Hematopoietic multipotent progenitor cell (in vitro differentiated cells): Measurements from ENCODE around the gene PCLO. TPM values are rescaled to one million over a fixed set of nuclear protein-coding genes. Genes with fewer than 3 reads are reported as not detected.
"Not testable (repeated sequence)": the region's sequence is repeated elsewhere in the genome, so short reads cannot be mapped to it uniquely, and the experiment has no call there.

Source experiments
- DNase-seq, 3 donors: peaks; one replicate each; pipeline ENCODE4 v3.0.0-alpha.2; 2011 to 2015; ENCODE audit warnings: low read depth in 2 of 3, low spot score in 2 of 3
- total RNA-seq: library from RNA; depleted of rRNA; stranded (reverse); fragments of >200 nt; gene quantifications from one replicate; pipeline ENCODE4 v1.2.3, GENCODE V29; 2012

The PCLO gene
- total RNA-seq, 1 donor, result 1.1 TPM

GRCh38 chr7:82750007-82750406 lies 412.7 kb downstream of the PCLO start:
- DNase-seq, result no peak

- no peak for DNase-seq
Measured at GRCh38 chr7:82745820-82746219, 416.9 kb downstream of the PCLO start.

- no peak for DNase-seq
Measured at GRCh38 chr7:82745117-82745516, 417.6 kb downstream of the PCLO start.

GRCh38 chr7:82742163-82742562 lies 420.5 kb downstream of the PCLO start:
- no peak for DNase-seq

- DNase-seq, result no peak
Measured at GRCh38 chr7:82741493-82741892, 421.2 kb downstream of the PCLO start.

GRCh38 chr7:82740246-82740848 lies 422.3 kb downstream of the PCLO start:
- DNase-seq, result peak in 1 of 3 donors; percentile 45

- no peak for DNase-seq
Measured at GRCh38 chr7:82736633-82737032, 426.1 kb downstream of the PCLO start.

- no peak for DNase-seq
Measured at GRCh38 chr7:82732677-82733076, 430.0 kb downstream of the PCLO start.

- peak in 2 of 3 donors; percentile 29 to 65 for DNase-seq
Measured at GRCh38 chr7:82729172-82730030, 433.3 kb downstream of the PCLO start.

- DNase-seq, result no peak
Measured at GRCh38 chr7:82726038-82726800, 436.5 kb downstream of the PCLO start.

GRCh38 chr7:82723411-82723810 lies 439.3 kb downstream of the PCLO start:
- DNase-seq, result no peak

- DNase-seq, result no peak
Measured at GRCh38 chr7:82722946-82723345, 439.7 kb downstream of the PCLO start.

GRCh38 chr7:82715344-82715743 lies 447.3 kb downstream of the PCLO start:
- DNase-seq, result no peak

- DNase-seq, result no peak
Measured at GRCh38 chr7:82714883-82715282, 447.8 kb downstream of the PCLO start.

- no peak for DNase-seq
Measured at GRCh38 chr7:82713506-82713905, 449.2 kb downstream of the PCLO start.

GRCh38 chr7:82706344-82706743 lies 456.3 kb downstream of the PCLO start:
- DNase-seq, result not testable (repeated sequence)

GRCh38 chr7:82705517-82706260 lies 457.0 kb downstream of the PCLO start:
- peak in 1 of 3 donors; percentile 8 for DNase-seq

GRCh38 chr7:82704121-82704520 lies 458.6 kb downstream of the PCLO start:
- no peak for DNase-seq
